NT2/D1 (cell line): ENCODE data around the gene SLC26A4.

Experiments used
- YY1 ChIP-seq: IDR thresholded peaks from 2 replicates; pipeline ENCODE4 v1.6.1; 2011; ENCODE audit not compliant: insufficient read length, insufficient read depth
- ZNF274 ChIP-seq: IDR thresholded peaks from 2 replicates; pipeline ENCODE4 v1.6.1; 2011; ENCODE audit warnings: mild to moderate bottlenecking, low read depth, low read length

GRCh38 chr7:107613948-107614347 lies 46.7 kb upstream of the SLC26A4 start:
- TF ChIP-seq YY1, result no peak
- no peak for TF ChIP-seq ZNF274
